Putamen (tissue), 1 donor: ENCODE data around the gene TBC1D2.

Source experiments
- DNase-seq: peaks from one replicate; pipeline ENCODE4 v3.0.0-alpha.2; 2016; ENCODE audit warnings: low spot score

TBC1D2 gene

DNA sequence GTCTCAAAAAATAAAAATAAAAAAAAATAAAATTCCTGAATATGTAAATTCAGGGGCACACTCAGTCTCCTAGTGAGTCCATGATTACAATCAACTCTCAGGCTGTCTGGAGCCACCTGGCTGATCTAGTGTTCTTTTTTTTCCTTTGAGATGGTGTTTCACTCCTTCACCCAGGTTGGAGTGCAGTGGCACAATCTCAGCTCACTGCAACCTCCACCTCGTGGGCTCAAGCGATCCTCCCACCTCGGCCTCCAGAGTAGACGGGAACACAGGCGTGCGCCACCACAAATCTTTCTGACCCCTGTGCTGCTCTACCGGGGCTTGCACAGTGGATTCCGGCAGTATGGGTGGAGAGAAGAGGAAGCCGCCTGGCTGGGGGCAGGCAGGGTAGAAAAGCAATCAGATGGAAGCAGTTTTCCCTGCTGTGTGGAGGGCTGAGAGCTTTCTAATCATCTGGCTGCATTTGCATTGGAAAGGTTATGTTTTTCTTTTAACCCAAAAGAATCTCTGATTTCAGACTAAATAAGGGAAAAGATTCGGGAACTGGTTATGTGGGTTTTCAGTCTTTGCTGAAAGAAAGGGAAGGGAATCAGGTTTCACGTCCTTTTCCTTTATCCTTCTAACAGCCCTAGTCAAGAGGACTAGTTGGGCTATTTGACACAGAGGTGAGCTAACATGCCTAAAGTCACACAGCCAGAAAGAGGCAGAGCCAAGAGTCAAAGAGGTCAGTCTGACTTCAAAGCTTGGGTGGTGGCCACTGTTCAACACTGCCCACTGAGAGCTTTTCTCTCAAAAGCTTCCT is 36.7 kb downstream of the TBC1D2 start:
- DNase-seq = no peak

DNA sequence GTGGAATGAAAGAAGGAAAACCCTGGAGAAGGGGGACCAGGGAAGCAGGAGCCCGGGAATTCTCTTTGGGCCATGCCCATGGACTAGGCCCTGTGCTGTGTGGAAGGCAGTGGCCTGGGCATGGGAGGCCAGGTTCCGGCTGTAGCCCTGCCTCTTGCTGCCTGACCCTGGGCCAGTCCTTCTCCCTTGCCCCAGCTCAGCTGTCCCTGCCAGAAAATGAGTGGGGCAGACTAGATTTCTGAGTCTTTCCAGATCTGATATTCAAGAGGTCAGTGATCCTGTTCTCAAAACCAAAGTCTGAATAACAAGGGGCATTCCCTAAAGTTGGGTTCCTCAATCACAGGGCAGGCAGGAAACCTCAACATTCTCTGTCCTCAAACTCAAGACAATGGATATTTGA is 38.2 kb downstream of the TBC1D2 start:
- DNase-seq = no peak

DNA sequence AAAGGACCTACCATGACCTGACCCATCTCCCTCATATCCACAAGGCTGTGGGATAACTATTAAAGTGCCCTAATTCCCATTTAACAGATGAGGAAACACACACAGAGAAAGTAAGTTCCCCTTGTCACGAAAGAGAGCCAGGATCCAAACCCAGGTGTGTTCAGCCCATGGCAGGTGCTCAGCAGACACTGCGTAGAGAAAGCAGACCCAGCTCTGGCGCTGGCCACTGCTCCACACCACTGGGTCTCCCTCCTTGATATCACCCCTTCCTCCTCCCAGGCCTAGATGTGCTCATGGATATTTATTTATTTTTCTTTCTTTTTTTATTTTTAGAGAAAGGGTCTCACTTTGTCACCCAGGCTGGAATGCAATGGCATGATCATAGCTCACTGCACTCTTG is 39.1 kb downstream of the TBC1D2 start:
- DNase-seq = no peak

DNA sequence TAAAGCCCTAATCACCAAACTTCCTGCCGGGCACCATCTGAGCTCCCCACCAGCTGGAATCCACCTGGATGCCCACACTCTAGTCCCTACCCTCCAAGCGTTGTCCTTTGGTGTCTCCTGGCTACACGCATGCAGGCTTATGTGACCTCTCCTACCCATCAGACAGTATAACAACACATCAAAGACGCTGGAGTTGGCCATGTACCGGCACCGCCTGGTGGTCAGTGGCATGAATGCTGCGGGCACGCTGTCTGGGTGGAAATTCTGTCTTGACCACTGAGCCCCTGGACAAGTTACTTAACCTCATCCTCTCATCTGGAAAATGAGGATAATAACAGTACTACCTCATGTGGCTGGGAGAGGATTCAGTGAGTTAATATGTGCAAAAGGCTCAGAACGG is 39.6 kb downstream of the TBC1D2 start:
- DNase-seq = no peak

DNA sequence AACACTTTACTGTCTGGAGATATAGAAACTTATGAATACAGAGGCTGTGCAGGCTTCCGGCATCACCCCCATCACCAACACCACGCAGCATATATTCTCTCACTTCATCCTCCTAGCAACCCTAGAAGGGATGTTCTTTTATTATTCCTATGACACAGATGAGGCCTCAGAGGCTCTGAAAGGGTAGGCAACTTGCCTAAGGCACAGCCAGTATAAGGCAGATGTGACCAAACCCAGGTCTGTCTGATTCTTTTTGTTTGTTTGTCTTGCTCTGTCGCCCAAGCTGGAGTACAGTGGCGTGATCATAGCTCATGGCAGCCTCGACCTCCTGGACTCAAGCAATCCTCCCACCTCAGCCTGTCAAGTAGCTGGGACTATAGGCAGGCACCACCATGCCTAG is 40.2 kb downstream of the TBC1D2 start:
- no peak for DNase-seq

DNA sequence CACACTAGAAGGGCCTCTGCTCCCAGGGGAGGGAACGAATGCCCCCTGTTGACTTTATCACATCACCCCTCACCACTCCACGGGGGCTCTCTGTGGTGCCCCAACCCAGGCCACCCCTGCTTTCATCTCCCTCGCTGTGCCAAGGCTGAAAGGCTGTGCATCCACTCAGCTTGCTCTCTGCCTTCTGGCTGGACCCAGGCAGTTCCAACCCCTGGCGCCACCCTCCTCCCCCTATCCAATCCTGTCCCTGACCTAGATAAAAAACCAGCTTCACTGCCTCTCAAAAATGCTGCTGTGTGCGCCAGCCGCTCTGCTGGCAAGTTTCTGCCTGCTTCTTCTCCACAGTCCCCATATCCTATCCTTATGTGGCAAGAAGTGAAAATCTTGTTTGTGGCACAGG is 40.6 kb downstream of the TBC1D2 start:
- DNase-seq = no peak

DNA sequence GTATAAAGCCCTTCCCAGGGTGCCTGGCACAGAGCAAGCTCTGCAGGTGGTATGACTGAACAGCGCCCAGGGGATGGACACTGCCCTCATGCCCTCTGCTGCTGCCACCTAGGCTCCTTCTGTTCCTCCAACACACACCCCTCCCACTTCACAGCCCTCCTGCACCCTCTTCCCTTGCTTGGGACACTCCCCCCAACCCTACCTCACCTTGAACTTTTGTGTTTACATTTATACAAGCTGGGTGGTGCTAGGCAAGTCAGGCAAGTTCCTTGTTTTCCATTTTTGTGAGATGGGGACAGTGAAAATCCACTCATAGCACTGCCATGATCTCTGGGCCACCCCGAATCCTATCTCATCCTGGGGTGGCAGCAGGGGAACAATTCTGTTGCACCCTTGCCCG is 44.2 kb downstream of the TBC1D2 start:
- no peak for DNase-seq

DNA sequence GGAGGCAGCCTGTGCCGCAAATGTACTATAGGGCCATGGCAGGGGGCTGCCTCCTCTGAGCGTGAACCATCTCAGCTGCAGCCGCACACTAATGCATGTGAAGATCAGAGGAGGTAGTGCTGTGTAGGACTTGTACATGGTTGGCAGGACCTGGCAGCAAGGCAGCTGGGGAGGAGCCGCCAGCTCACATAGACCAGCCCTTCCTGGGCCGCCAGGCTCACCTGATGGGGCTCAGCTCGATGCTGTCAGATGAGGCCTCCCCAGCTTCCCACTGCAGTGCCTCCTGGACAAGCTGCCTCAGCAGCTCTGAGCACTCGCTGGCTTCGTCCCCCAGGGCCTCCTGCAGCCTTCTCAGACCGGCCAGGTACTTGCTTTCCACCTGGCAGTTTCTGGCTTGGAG is 45.0 kb downstream of the TBC1D2 start:
- no peak for DNase-seq

DNA sequence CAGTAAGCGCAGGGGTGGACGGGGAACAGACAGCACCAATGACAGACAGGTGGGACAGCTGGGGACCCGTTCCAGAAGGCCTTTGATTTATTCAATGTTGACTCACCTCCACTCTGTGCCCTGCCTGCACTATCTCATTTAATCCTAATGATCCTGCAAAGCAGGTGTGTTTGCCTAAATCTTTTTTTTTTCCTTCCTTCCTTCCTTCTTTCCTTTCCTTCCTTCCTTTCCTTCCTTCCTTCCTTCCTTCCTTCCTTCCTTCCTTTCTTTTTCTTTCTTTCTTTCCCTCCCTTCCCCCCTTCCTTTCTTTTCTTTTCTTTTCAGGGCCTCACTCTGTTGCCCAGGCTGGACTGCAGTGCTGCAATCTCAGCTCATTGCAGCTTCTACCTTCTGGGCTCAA is 45.9 kb downstream of the TBC1D2 start:
- DNase-seq = no peak

DNA sequence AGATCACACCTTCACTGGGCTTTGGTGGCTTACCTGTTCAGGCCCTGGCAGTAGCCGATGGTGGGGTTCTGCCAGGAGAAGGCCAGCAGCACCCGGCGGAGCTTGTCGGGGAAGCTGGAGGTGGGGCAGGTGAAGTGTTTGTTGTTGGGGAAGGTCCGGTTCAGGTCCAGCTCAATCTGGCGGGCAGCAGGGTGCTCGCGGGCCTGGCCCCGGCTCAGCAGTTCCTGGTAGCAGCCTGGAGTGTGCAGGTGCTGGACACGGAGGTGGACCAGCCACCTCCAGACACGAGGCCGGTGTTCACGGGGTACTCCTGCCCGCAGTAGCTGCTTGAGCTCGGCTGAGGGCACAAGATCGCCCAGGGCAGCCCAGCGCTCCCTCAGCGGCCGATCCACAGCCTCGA is 46.8 kb downstream of the TBC1D2 start:
- DNase-seq = no peak

DNA sequence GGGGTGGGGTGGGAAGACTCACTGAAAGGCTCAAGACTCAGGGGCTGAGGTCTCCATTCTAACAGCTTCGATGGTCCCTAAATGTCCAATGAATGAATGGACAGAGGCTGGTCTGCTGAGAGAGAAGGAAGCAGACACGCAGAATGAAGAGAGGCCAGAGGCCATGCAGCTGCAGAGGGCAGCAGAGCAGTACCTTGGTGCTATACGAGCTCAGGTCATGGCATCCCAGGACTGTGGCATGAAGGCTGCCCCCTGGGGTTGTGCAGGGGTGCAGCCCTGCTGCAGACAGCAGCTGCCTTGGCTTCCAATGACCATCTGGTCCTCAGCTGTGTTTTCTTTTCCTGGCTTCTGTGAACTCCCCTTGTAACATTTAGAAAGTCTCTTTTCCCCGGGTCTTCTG is 47.8 kb downstream of the TBC1D2 start:
- DNase-seq = no peak

DNA sequence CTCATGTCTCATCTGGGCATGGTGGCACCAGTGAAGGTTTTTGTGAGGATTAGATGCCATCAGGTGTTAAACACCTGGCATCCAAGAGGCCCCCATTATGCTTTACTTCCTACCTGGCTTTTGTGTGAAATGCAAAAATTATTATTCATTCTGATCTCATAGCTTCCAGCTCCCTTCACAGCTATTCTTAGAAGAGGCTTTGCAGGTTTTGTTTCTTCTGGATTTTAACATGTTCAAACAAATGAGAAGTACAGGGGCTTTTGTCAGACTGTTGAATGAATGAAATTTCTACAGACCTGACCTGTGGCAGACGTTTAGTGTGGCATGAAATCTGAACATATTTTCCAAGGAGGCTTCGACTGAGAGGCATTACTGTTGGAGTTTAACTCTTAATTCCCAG is 48.7 kb downstream of the TBC1D2 start:
- DNase-seq = no peak

DNA sequence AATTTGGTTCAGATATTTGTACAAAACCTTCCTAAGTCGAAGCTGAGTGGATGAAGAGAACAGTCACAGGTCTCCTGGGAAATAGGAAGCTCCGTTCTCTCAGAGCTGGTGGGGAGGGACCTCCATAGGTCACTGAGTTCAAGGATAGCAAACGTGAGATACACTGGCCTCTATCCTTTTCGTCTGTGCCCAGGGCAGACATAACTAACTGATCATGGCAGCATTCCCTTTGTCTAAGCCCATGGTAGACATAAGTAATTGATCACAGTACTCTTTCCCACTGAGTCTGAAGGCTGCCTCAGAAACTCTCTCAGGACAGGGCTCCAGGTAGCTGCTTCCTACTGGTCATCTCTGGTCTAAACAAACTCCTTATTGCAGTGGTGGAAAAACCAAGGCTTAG is 50.8 kb downstream of the TBC1D2 start:
- DNase-seq = no peak

DNA sequence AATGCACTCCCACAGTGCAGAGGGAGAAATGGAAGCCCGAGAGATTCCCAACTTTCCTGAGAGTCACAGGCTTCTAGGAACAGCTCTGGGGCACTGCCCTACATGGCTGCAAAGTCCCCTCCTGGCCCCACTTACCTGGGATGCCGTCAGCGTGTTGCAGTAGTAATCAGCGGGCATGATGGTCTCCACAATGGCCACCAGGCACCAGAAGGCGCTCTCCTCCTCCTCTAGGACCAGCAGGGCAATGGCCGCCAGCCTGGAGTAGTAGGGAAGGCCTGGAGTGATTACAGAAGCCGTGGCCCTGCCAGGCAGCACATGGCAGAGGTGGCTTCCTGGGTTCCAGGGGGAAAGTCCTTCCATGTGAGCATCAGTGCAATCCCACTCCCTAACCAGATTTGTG is 52.3 kb downstream of the TBC1D2 start:
- DNase-seq = no peak

DNA sequence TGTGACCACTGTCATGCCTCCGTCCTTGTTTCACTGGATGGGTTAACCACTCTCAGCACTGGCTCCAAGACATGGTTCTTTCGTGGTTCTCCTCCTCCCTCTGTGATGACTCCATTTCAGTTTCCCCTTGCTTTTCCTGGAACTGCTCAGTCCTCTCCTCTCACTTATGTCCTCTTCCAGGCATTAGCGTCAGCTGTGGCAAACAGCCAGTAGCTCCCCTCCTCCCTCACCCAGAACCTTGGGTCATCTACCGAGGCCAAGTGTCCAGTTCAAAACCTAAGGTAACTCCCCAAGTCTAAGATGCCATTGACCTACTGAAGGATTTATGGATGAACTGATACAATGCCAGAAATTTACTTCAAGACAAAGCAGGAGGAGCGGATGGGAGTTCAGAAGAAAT is 53.2 kb downstream of the TBC1D2 start:
- no peak for DNase-seq

DNA sequence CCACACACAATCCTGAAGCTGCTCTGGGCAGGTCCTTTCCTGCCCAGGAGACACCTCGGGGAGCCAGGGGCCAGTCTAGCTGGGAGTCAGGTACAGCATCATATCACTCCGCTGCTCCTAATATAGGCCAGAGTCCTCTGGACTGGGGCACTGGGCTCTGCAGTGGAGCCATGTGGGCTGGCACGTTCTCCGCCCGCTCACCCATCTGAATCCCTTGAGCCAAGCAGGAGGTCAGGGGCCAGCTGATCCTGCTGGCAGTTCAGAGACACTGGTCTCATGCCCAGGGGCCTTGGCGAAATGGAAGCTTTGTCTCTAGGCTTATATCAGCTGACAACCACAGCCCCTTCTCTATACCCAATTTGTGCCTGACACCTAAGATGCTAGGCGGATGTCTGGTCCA is 53.7 kb downstream of the TBC1D2 start:
- DNase-seq = no peak

DNA sequence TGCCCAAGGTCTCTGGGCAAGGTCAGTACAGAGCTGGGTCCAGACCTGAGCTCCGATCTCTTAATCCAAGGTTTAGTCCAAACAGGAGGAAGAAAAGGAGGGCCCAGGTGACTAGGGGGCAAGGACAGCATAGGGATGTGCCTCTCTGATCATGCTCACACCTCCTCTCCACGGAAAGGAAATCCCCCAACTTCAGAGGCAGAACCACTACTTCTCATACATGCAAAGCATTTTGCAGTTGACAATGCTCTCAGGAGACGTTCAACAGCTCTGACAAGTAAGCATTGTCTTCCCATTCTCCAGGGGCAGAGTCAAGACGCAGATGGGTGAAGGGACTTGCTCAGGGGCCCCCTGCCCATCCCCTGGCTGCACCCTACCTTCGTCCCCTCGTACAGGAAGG is 54.3 kb downstream of the TBC1D2 start:
- DNase-seq = no peak

DNA sequence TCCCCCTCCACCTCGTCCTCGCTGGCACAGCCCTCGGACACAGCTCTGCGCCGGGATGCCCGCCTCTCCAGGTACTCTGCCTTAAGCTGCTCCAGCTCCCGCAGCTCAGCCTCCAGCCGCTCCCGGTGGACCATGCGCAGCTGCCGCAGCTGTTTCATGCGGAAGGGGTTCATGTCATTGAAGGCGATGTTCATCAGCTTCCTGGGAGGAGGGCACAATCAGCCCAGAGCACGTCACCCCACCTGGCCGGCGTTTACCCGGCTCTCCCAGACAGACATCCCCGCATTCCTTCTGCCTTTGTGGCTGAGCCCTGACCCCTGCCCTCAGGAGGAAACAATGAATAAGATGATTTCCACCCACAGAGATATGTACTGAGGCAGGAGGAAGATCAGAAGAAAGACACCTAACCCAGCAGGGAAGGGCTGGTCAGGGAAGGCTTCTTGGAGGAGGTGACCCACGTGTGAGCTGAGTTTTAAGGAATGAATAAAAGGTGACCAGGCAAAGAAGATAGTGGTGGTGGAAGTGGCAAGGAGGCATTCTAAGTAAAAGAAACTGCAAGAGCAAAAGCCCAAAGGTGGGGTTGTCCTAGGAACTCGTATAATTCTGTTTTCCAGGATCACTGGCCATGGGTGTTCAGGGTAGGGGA is 55.9 kb downstream of the TBC1D2 start:
- DNase-seq = no peak

DNA sequence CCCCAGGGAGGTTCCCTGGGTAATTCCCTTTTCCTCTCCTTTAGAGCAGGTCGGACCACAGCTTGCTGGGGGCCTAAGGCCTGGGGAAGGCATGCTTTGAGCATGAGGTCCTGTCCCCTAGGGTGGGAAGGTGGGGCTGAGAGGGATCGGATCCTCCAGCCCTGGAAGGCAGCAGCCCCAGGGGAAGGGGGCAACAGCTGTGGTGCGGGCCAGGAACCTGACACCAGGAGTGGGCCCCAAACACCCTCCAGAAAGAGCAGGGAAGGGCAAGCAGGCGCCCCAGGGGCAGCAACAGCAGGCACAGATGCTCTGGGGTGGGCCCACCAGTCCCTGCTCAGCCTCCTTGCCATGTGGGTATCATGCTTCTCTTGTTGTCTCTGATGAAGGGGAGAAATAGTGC is 59.8 kb downstream of the TBC1D2 start:
- no peak for DNase-seq

DNA sequence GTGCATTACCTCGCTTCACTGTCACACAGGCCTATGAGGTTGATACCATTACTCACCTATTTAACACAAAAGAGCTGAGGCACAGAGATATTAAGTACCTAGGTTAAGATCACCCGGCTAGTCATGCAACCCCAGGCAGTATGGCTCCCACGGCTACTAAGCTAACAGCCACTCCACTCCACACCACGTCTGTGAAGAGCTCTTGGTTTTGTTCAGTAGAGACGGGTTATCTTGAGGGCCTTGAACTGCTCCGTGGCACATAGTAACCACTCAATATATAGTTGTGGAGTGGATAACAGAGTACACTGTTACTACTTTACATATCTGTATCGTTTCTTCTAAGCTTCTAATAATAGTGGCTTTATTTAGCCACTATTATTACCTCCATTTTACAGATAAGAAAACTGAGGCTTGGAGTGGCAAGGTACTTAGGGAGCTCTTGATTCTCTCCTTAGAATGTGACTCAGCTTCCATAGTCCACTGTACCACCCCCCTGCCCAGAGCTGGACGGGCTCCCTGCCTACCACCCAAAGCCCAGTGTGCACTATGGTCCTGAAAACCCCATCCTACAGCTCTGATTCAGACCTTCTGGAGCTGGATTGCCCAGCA is 62.0 kb downstream of the TBC1D2 start:
- DNase-seq = no peak

DNA sequence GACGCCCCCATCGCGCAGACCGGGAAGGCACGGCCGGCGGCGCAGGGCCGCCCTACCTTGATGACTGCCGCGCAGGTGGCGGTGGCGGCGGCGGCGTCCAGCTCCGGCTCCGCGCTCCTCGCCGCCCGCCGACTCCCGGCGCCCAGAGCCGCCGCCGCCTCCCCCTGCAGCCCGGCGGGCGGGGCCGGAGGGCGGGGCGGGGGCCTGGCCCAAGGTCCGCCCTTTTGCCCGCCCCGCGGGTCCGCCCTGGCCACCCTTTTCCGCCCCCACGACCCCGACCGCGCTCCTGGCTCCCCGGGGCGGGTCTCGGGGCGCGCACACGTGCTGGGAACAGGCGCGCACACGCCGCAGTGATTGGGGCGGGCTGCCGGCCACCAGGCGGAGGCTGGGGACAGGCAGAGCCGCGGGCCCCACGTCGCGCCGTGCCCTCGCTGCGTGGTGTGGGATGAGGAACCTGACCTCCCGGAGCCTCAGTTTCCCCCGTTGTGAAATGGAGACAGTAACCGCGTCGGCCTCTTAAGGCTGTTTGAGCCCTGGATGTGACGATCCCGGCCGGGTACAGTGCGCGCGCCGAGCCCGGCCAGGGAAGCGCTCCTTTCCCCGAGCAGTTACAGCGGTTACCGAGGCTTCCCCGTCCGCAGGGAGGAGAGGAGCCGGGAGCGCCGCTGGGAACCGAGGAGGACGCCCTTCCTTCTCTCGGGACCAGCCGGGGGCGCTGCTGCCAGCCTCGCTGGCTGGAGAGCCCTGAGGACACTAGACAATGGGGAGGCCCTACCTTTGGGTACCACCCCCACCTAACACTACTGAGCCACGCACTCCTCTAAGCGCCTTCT is 62.7 kb downstream of the TBC1D2 start, which contains the start of gene CORO2A:
CORO2A (minus strand) TSS at position 135 of the 833 bp plus-strand sequence. CDS start 34,977 bp downstream, outside the sequence.
- DNase-seq = peak; percentile 31
